ENCODE data around the gene HOXB1.

DNA sequence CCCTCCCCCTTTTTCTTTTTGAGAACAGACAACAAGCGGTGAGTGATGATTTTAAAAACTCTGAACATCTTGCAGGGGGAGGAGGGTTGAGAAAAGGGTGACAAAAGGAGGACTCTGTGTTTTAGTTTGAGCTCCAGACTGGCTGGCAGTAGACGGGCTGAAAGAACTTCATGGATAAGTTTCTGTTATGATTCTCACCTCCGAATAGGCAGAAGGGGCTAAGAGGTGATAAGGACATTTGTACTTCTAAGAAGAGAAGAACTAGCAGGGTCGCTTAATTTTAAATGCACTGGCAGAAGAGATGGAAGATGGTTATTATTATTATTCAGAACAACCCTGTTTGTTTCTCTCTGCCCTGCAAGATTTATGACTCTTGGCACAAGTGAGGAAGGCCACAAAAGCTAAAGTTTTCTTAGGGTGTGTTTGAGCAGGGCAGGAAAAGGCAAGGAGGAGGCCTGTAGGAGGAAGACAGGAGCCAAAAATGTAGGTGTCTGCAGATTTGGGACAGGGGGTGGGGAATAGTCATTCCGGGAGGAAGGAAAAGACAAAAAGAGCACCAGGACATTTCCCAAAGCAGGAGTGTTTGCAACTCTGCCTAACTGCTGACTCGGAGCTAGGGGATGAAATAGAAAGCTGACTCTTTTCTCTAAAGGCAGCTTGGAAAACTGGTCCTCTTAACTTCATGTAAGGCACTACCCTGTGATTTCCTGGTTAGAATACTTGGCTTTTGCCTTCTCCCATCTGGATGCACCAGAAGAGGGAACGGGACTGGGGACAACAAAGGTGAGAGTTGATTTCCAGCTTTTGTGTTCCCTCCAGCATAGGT, 26.0 kb upstream of the HOXB1 start:
- TF ChIP-seq CTCF (optimal IDR thresholded peaks at IDR 0.05 in 1 of 3, IDR thresholded peaks at IDR 0.05 in 1 of 3, conservative IDR thresholded peaks at IDR 0.05 in 1 of 3; ENCODE audit: extremely low read depth in 1 of 3, insufficient read depth in 2 of 3, low read length in 3 of 3), result no peak
- TF ChIP-seq EZH2 (IDR thresholded peaks at IDR 0.05; ENCODE audit: low read length), result no peak

Data from keratinocyte (primary cell).